Mesothelial cell of epicardium (in vitro differentiated cells): ENCODE data around the gene IGSF22. TPM values are rescaled to one million over a fixed set of nuclear protein-coding genes. Genes with fewer than 3 reads are reported as not detected.
"Not testable (repeated sequence)": the region's sequence is repeated elsewhere in the genome, so short reads cannot be mapped to it uniquely, and the experiment has no call there.

Source experiments
- DNase-seq, 2 experiments: peaks; one replicate each; pipeline ENCODE4 v3.0.0; 2021; ENCODE audit warnings: low spot score in 2 of 2; ENCODE audit not compliant: unreplicated experiment in 2 of 2
- H3K27ac Mint-ChIP-seq: 2 replicates; pipeline ENCODE4 v1.8.0; 2021; ENCODE audit warnings: mixed read lengths
- H3K27me3 Mint-ChIP-seq: 2 replicates; pipeline ENCODE4 v1.8.0; 2021; ENCODE audit warnings: low read depth, mixed read lengths
- H3K36me3 Mint-ChIP-seq: 2 replicates; pipeline ENCODE4 v1.8.0; 2021; ENCODE audit warnings: mixed read lengths
- H3K4me1 Mint-ChIP-seq: 2 replicates; pipeline ENCODE4 v1.8.0; 2021; ENCODE audit warnings: mixed read lengths
- H3K4me3 Mint-ChIP-seq: 2 replicates; pipeline ENCODE4 v1.8.0; 2021; ENCODE audit warnings: mild to moderate bottlenecking, moderate library complexity, mixed read lengths
- H3K9me3 Mint-ChIP-seq: 2 replicates; pipeline ENCODE4 v1.8.0; 2021; ENCODE audit warnings: mixed read lengths
- total RNA-seq: library from RNA; stranded (reverse); gene quantifications from 3 replicates; pipeline ENCODE4 v1.2.1, GENCODE V29; 2021
- TF ChIP-seq, protein P1 (sequence below): fragments of 200-600 bp; sonication (generic); IDR thresholded peaks from one replicate; pipeline ENCODE4 v1.5.0; 2021; ENCODE audit warnings: antibody characterized with exemption; ENCODE audit not compliant: unreplicated experiment

The IGSF22 gene
- total RNA-seq, 1 donor from 2014 or later: 0.45 TPM

DNA sequence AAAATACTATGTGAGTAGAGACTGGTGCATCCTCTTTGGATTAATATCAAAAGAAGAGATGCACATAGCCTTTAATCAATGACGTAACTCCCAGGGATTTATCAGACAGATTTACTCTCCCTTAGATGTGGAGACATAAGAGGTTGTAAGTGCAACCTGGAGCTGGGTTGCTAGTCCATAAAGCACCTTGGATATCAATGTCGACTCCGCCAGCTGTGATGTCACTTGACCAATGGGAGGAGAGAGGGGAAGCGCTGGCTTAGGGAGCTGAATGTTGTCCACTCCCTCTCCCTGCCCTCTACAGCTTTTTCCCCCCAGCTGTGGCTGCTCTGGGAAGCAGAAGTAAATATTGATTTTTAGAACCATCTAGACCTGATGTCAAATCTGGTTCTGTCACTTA is 56.3 kb downstream of the IGSF22 start:
- no peak for DNase-seq
- no peak overlapping the region for H3K27ac Mint-ChIP-seq
- H3K36me3 Mint-ChIP-seq: no peaks in the 10 kb centered on the region
- peaks cover 7% of the 10 kb centered on the region for H3K27me3 Mint-ChIP-seq
- H3K9me3 Mint-ChIP-seq: no peaks in the 10 kb centered on the region
- H3K4me3 Mint-ChIP-seq: no peak overlapping the region
- TF ChIP-seq, protein P1, sequence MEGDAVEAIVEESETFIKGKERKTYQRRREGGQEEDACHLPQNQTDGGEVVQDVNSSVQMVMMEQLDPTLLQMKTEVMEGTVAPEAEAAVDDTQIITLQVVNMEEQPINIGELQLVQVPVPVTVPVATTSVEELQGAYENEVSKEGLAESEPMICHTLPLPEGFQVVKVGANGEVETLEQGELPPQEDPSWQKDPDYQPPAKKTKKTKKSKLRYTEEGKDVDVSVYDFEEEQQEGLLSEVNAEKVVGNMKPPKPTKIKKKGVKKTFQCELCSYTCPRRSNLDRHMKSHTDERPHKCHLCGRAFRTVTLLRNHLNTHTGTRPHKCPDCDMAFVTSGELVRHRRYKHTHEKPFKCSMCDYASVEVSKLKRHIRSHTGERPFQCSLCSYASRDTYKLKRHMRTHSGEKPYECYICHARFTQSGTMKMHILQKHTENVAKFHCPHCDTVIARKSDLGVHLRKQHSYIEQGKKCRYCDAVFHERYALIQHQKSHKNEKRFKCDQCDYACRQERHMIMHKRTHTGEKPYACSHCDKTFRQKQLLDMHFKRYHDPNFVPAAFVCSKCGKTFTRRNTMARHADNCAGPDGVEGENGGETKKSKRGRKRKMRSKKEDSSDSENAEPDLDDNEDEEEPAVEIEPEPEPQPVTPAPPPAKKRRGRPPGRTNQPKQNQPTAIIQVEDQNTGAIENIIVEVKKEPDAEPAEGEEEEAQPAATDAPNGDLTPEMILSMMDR: no peak
- peaks cover 14% of the 10 kb centered on the region for H3K4me1 Mint-ChIP-seq

DNA sequence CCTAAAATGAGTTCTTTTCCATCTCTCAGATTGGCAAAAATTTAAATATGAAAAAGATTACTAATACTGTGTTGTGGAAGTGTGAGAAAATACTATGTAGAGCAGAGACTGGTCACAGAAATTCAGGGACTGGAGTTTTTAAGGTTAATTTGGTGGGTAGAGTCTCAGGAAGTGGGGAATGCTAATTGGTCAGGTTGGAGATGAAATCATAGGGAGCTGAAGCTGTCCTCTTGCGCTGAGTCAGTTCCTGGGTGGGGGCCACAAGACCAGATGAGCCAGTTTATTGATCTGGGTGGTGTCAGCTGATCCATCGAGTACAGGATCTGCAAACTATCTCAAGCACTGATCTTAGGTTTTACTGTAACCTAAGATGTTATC is 56.8 kb downstream of the IGSF22 start:
- Mint-ChIP-seq H3K36me3 (no peaks in the 10 kb centered on the region), H3K4me1 (peaks cover 14% of the 10 kb centered on the region), H3K27ac (peak overlapping the region; percentile 50), H3K9me3 (no peaks in the 10 kb centered on the region), H3K27me3 (peaks cover 7% of the 10 kb centered on the region), H3K4me3 (no peak overlapping the region)
- no peak for DNase-seq
- TF ChIP-seq, protein P1: no peak

DNA sequence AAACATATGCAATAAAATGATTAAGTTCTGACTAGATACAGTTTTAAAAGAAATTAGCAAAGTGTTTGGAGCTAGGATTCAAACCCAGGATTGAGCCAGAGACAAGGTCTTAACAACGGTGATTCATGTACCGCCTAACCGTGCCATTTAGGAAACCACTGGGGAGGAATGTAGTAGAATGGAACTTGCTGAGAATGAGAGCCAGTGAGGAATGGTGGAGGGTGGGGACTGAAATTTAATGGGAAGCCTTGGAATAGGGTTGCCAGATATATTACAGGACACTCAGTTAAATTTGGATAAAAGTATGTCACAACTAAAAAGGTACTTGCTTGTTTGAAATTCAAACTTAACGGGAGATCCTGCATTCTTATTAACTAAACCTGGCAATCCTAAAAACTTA is 57.9 kb downstream of the IGSF22 start:
- no peak overlapping the region for H3K27ac Mint-ChIP-seq
- TF ChIP-seq, protein P1: no peak
- peaks cover 7% of the 10 kb centered on the region for H3K27me3 Mint-ChIP-seq
- H3K4me3 Mint-ChIP-seq: no peak overlapping the region
- H3K4me1 Mint-ChIP-seq: peaks cover 14% of the 10 kb centered on the region
- H3K36me3 Mint-ChIP-seq: no peaks in the 10 kb centered on the region
- H3K9me3 Mint-ChIP-seq: no peaks in the 10 kb centered on the region
- no peak for DNase-seq

DNA sequence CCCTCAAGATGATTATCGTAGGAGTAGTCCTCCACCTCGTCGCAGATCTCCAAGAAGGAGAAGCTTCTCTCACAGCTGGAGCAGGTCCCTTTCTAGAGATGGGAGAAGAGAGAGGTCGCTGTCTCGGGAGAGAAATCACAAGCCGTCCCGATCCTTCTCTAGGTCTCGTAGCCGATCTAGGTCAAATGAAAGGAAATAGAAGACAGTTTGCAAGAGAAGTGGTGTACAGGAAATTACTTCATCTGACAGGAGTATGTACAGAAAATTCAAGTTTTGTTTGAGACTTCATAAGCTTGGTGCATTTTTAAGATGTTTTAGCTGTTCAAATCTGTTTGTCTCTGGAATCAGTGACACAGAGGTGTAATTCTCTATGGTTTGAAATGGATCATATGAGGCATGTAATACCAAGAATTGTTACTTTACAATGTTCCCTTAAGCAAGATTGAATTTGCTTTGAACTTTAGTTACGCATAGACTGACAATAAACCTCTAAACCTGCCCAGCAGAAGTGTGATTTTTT is 60.6 kb downstream of the IGSF22 start:
- peaks cover 14% of the 10 kb centered on the region for H3K4me1 Mint-ChIP-seq
- not testable (repeated sequence) for H3K4me3 Mint-ChIP-seq, H3K27ac Mint-ChIP-seq, H3K9me3 Mint-ChIP-seq, DNase-seq, H3K36me3 Mint-ChIP-seq
- H3K27me3 Mint-ChIP-seq: peaks cover 27% of the 10 kb centered on the region

DNA sequence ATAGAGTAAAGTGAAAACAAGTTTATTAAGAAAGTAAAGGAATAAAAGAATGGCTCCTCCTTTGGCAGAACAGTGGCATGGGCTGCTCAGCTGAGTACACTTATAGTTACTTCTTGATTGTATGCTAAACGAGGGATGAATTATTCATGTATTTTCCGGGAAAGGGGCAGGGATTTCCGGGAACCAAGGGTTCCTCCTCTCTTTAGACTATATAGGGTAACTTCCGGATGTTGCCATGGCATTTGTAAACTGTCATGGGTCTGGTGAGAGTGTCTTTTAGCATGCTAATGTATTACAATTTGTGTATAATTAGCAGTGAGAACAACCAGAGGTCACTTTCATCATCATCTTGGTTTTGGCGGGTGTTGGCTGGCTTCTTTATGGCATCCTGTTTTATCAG is 68.3 kb downstream of the IGSF22 start:
- Mint-ChIP-seq H3K36me3 (no peaks in the 10 kb centered on the region), H3K9me3 (peaks cover 7% of the 10 kb centered on the region), H3K27ac (no peak overlapping the region), H3K4me1 (no peaks in the 10 kb centered on the region), H3K27me3 (peaks cover 25% of the 10 kb centered on the region), H3K4me3 (no peak overlapping the region)
- no peak for DNase-seq
- TF ChIP-seq, protein P1: no peak

Other genes starting within 250 kb of the IGSF22 start
- 45.1 to 51.8 TPM (median 45.7 TPM) in 3 replicates for gene TSG101, start 199.2 kb downstream of the IGSF22 start, total RNA-seq
- gene UEVLD, start 137.5 kb downstream of the IGSF22 start, total RNA-seq: 12.6 to 15.6 TPM (median 14.8 TPM) in 3 replicates
- 7.6 to 8.9 TPM (median 8.0 TPM) in 3 replicates for gene MISFA, start 126.4 kb downstream of the IGSF22 start, total RNA-seq
- gene SPTY2D1, start 91.8 kb downstream of the IGSF22 start, total RNA-seq: 22.3 to 26.9 TPM (median 23.0 TPM) in 3 replicates
- 6.6 to 7.9 TPM (median 7.4 TPM) in 3 replicates for gene TMEM86A, start 27.4 kb downstream of the IGSF22 start, total RNA-seq
- gene PTPN5, start 65.6 kb upstream of the IGSF22 start, total RNA-seq: 2.5 to 3.3 TPM (median 2.7 TPM) in 3 replicates
- gene MRGPRX1, start 213.2 kb upstream of the IGSF22 start, total RNA-seq: not detected in 3 replicates